HFF-Myc (cell line): ENCODE measurements around the gene SDK2.

ENCODE experiments used
- DNase-seq: peaks from one replicate; pipeline ENCODE4 v3.0.0-alpha.2; 2011; ENCODE audit warnings: low read depth; ENCODE audit errors: extremely low read depth
- H3K4me3 ChIP-seq: replicated peaks from 2 replicates; pipeline ENCODE4 v1.5.1; 2011; ENCODE audit warnings: low read depth, mild to moderate bottlenecking, control low read depth, low read length
- CTCF ChIP-seq: IDR thresholded peaks from 2 replicates; pipeline ENCODE4 v1.5.1; 2012; ENCODE audit warnings: mild to moderate bottlenecking, low read depth, low read length, control low read depth; ENCODE audit errors: missing control alignments

Gene SDK2

GRCh38 chr17:73654241-73654640 lies 10.0 kb upstream of the SDK2 start:
- no peak for TF ChIP-seq CTCF
- H3K4me3 ChIP-seq, result no peak overlapping the region
- no peak for DNase-seq

DNA sequence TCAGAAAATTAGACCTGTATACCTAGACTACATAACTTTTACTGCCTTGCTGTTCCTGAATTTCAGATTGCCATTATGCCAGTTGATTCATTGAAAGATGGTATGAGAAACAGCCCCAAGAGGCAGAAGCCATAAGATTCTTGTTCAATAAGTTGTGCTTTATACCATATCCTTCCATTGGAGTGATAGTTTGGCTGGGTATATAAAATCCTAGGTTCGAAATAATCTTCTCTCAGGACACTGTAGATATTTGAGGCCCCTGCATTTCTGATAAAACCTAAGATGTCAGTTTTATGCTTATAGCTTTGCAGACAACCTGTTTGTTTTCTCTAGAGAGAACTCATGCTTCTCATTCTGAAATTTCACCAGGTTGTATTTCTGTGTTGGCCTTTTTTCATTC lies 9.6 kb upstream of the SDK2 start:
- TF ChIP-seq CTCF, result no peak
- no peak for DNase-seq
- no peak overlapping the region for H3K4me3 ChIP-seq

- H3K4me3 ChIP-seq, result no peak overlapping the region
- no peak for DNase-seq
- no peak for TF ChIP-seq CTCF
Measured at GRCh38 chr17:73652886-73653480, 8.7 kb upstream of the SDK2 start.

- no peak for TF ChIP-seq CTCF
- no peak overlapping the region for H3K4me3 ChIP-seq
- DNase-seq, result no peak
Measured at GRCh38 chr17:73650617-73651200, 6.5 kb upstream of the SDK2 start.

- DNase-seq, result no peak
- no peak for TF ChIP-seq CTCF
- no peak overlapping the region for H3K4me3 ChIP-seq
Measured at GRCh38 chr17:73650140-73650539, 5.9 kb upstream of the SDK2 start.

- TF ChIP-seq CTCF, result no peak
- DNase-seq, result no peak
- H3K4me3 ChIP-seq, result no peak overlapping the region
Measured at GRCh38 chr17:73648974-73649373, 4.7 kb upstream of the SDK2 start.

DNA sequence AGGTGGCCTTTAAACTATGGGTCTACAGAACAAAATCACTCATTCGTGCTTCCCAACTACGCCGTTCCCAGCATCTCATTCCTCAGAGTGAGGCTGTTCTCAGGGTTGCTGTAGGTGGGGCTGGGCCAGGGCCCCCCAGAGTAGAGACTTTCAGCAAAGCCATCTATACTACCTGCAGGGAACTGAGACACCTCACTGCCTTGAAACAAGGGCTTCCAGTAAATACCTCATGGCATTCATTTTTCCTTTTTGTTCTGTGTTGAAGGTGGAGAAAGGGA lies 4.2 kb upstream of the SDK2 start:
- no peak for DNase-seq
- H3K4me3 ChIP-seq, result no peak overlapping the region
- TF ChIP-seq CTCF, result no peak
